Sigmoid colon (tissue), 7 donors: ENCODE results near the gene ITLN2. TPM values are rescaled to one million over a fixed set of nuclear protein-coding genes. Genes with fewer than 3 reads are reported as not detected.
"Not testable (repeated sequence)": the region's sequence is repeated elsewhere in the genome, so short reads cannot be mapped to it uniquely, and the experiment has no call there.

ENCODE experiments used
- DNase-seq: peaks from one replicate; pipeline ENCODE4 v3.0.0-alpha.2; 2019
- H3K27ac ChIP-seq, 4 donors: fragments of 200-600 bp; sonication (generic); one replicate each; pipeline ENCODE4 v1.5.1; 2016 to 2019; ENCODE audit warnings: mild to moderate bottlenecking in 1 of 4
- H3K27me3 ChIP-seq, 3 donors: fragments of 200-600 bp; sonication (generic); one replicate each; pipeline ENCODE4 v1.5.1; 2019; ENCODE audit warnings: mild to moderate bottlenecking in 1 of 3
- H3K36me3 ChIP-seq, 4 donors: fragments of 200-600 bp; sonication (generic); one replicate each; pipeline ENCODE4 v1.5.1; 2016 to 2019
- H3K4me1 ChIP-seq, 4 donors: fragments of 200-600 bp; sonication (generic); one replicate each; pipeline ENCODE4 v1.5.1; 2017 to 2019
- H3K4me3 ChIP-seq, 4 donors: fragments of 200-600 bp; sonication (generic); one replicate each; pipeline ENCODE4 v1.5.1; 2017 to 2019; ENCODE audit warnings: mild to moderate bottlenecking in 2 of 4, moderate library complexity in 1 of 4
- H3K9me3 ChIP-seq, 4 donors: fragments of 200-600 bp in 3 of 4; sonication (generic) in 3 of 4; one replicate each; pipeline versions ENCODE4 v1.5.1 to v1.6.1; 2013 to 2019
- EP300 ChIP-seq, 4 donors: sonication (generic); formaldehyde crosslinking; IDR thresholded peaks; one replicate each; pipeline ENCODE4 v1.6.1; 2017; ENCODE audit warnings: antibody characterized with exemption in 4 of 4
- POLR2A ChIP-seq, 2 donors: fragments of 450-650 bp; IDR thresholded peaks; one replicate each; pipeline ENCODE4 v1.6.1; 2016; ENCODE audit warnings: antibody characterized with exemption in 2 of 2, mild to moderate bottlenecking in 2 of 2, moderate library complexity in 2 of 2
- POLR2AphosphoS5 ChIP-seq, 4 donors: sonication (generic); formaldehyde crosslinking; IDR thresholded peaks; one replicate each; pipeline ENCODE4 v1.6.1; 2017; ENCODE audit warnings: antibody characterized with exemption in 4 of 4
- WGBS, 2 donors: extraction: QIAGEN DNeasy Blood & Tissue Kit; methylation state at CpG; one replicate each; pipeline ENCODE4 v1.1.7; 2013; 5-methylcytosine and 5-hydroxymethylcytosine counted together
- intact Hi-C: fragments of 100-400 bp; cut with DNase I; formaldehyde crosslinking; loops from one replicate; pipeline ENCODE4 v1.15.1; 2023
- polyA plus RNA-seq, 3 donors: library from polyadenylated mRNA; stranded (reverse); fragments of 200-250 nt; gene quantifications; one replicate each; pipeline ENCODE4 v1.2.3, GENCODE V29; 2013
- total RNA-seq, 4 donors: library from RNA; depleted of rRNA; stranded (reverse); fragments of >200 nt; gene quantifications; one replicate each; pipeline ENCODE4 v1.1.0, GENCODE V29; 2016
- TF ChIP-seq, protein P1 (sequence below), 4 experiments: fragments of 450-650 bp in 3 of 4; fragments of 200-600 bp in 1 of 4; IDR thresholded peaks; one replicate each; pipeline ENCODE4 v1.5.1; 2016 to 2019; ENCODE audit warnings: antibody characterized with exemption in 4 of 4, mild to moderate bottlenecking in 3 of 4, moderate library complexity in 2 of 4
- donor health status: healthy with polysubstance abuse.
- donor health status: Bipolar disorder and iron deficiency.
- donor health status: healthy.

The ITLN2 gene
- total and polyA plus RNA-seq, 7 donors, result 0.12 TPM; not detected in 6

DNA sequence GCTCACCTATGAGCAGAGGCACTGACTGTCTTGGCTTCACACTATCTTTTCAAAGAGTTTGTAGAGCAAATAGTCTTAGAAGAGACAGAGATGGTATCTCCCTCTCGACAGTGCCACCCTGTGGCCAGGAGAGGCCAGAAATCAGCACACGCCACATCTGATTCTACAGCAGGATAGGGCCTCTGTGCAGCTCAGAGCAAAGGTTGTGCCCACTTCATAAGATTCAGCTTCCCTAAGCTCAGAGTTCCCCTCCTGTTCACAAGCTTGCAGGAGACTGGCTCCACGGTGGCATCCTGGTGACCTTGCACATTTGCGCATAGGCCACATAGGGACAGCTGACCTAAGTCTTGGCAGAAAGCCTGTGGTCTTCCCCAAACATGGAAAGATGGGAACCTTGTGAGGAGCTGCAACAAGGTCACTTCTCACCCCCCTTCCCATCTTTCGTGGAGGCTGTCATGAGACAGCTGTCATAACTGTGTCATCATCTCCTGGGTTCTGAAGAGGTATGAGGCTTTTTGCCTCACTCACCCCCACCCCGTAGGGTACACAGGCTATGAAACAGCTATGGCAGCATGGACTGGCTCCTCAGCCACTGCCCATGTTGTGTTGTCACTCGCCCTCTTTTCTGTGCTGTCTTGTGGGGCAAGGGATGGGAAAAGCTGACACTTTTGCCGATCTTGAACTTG, 3.0 kb downstream of the ITLN2 start:
- Histone ChIP-seq H3K4me1 (peaks cover 0 to 9% (median 0%) of the 10 kb centered on the region in 4 donors), H3K27ac (no peak overlapping the region), H3K9me3 (no peaks in the 10 kb centered on the region), H3K4me3 (no peak overlapping the region), H3K36me3 (no peaks in the 10 kb centered on the region), H3K27me3 (no peaks in the 10 kb centered on the region)
- WGBS, 2 donors, result 45 to 55% methylated on average over 8 of the region's 8 CpGs
- TF ChIP-seq, protein P1, sequence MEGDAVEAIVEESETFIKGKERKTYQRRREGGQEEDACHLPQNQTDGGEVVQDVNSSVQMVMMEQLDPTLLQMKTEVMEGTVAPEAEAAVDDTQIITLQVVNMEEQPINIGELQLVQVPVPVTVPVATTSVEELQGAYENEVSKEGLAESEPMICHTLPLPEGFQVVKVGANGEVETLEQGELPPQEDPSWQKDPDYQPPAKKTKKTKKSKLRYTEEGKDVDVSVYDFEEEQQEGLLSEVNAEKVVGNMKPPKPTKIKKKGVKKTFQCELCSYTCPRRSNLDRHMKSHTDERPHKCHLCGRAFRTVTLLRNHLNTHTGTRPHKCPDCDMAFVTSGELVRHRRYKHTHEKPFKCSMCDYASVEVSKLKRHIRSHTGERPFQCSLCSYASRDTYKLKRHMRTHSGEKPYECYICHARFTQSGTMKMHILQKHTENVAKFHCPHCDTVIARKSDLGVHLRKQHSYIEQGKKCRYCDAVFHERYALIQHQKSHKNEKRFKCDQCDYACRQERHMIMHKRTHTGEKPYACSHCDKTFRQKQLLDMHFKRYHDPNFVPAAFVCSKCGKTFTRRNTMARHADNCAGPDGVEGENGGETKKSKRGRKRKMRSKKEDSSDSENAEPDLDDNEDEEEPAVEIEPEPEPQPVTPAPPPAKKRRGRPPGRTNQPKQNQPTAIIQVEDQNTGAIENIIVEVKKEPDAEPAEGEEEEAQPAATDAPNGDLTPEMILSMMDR (IDR thresholded peaks at IDR 0.05), result peak in 3 of 4 experiments; percentile 27 to 48 (median 44)
- TF ChIP-seq EP300 (IDR thresholded peaks at IDR 0.05) (no peak), POLR2AphosphoS5 (IDR thresholded peaks at IDR 0.05) (no peak)
- DNase-seq, result no peak
- intact Hi-C loops, result loop anchor here (5.0 kb wide), 2 partner anchors 114 to 224 kb away; no protein-coding TSS in a partner anchor

DNA sequence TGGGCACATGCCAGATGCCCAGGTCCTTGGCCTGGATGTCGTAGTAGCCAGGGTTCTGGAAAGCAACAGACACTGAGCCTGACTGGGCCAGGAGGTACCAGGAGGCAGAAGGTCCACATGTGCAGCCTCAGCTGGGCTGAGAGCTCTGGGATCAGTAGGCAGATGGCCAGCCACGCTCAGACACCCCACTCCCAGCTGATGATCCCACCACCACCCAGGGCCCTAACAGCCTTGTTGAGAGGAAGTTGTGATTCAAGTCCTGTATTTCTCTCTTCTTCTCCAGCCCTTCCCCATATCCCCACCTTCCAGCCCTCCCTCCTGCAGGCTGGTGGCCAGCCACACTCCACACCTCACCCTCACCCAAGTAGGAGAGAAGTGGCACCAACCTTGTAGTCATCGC, 4.0 kb downstream of the ITLN2 start:
- Histone ChIP-seq H3K27me3 (peaks cover 0 to 3% (median 0%) of the 10 kb centered on the region in 3 donors), H3K4me1 (peaks cover 0 to 9% (median 0%) of the 10 kb centered on the region in 4 donors), H3K9me3 (no peaks in the 10 kb centered on the region), H3K27ac (no peak overlapping the region), H3K4me3 (no peak overlapping the region), H3K36me3 (no peaks in the 10 kb centered on the region)
- DNase-seq, result no peak
- intact Hi-C loops, result loop anchor here (5.0 kb wide), 2 partner anchors 113 to 223 kb away; no protein-coding TSS in a partner anchor
- TF ChIP-seq, protein P1 (IDR thresholded peaks at IDR 0.05), result no peak
- no peak for TF ChIP-seq POLR2AphosphoS5 (IDR thresholded peaks at IDR 0.05)
- TF ChIP-seq POLR2A (IDR thresholded peaks at IDR 0.05), result no peak
- TF ChIP-seq EP300 (IDR thresholded peaks at IDR 0.05), result no peak
- WGBS, 2 donors, result 94 to 95% methylated on average over 3 of the region's 3 CpGs

DNA sequence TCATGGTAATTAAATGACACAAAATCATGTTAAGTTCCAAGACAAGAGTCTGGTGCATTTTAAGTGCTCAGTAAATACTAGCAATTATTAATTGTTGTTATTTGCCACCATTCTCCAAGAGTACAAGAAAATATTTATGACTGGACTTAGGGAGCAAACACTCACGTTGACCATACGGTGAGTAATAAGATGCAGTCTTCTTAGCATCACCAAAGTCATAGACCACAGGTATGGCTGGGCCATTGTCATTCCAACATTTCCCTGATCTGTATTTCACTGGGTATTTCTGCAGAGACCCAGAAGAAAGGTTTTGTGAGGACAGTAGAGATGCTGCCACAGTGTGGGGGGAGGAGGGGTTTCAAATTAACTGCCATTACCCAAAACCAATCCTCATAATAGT, 4.7 kb downstream of the ITLN2 start:
- H3K9me3 ChIP-seq, result no peaks in the 10 kb centered on the region
- no peaks in the 10 kb centered on the region for H3K36me3 ChIP-seq
- no peak overlapping the region for H3K27ac ChIP-seq
- peaks cover 0 to 9% (median 0%) of the 10 kb centered on the region in 3 donors for H3K27me3 ChIP-seq
- 85 to 91% methylated on average over 2 of the region's 2 CpGs for WGBS, 2 donors
- H3K4me3 ChIP-seq, result no peak overlapping the region
- intact Hi-C loops, result loop anchor here (5.0 kb wide), 2 partner anchors 113 to 223 kb away; no protein-coding TSS in a partner anchor
- H3K4me1 ChIP-seq, result peaks cover 0 to 9% (median 0%) of the 10 kb centered on the region in 4 donors
- no peak for DNase-seq
- TF ChIP-seq EP300 (IDR thresholded peaks at IDR 0.05), result no peak
- TF ChIP-seq, protein P1 (IDR thresholded peaks at IDR 0.05), result no peak
- TF ChIP-seq POLR2A (IDR thresholded peaks at IDR 0.05), result no peak
- TF ChIP-seq POLR2AphosphoS5 (IDR thresholded peaks at IDR 0.05), result no peak

DNA sequence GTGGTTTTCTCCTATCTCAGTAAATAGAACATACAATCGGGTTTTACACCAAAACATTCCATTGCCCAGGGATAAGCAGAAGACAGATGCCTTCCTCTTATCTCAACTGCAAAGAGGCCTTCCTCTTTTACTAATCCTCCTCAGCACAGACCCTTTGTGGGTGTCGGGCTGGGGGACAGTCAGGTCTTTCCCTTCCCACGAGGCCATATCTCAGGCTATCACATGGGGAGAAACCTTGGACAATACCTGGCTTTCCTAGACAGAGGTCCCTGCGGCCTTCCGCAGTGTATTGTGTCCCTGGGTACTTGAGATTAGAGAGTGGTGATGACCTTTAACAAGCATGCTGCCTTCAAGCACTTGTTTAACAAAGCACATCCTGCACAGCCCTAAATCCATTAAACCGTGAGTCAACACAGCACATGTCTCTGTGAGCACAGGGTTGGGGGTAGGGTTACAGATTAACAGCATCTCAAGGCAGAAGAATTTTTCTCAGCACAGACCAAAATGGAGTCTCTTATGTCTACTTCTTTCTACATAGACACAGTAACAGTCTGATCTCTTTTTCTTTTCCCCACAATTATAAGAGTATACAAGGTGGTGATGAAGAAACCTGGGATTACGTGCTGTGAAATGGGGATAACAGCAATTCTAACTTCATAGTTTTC, 5.3 kb downstream of the ITLN2 start:
- intact Hi-C loops, result not testable (repeated sequence)

DNA sequence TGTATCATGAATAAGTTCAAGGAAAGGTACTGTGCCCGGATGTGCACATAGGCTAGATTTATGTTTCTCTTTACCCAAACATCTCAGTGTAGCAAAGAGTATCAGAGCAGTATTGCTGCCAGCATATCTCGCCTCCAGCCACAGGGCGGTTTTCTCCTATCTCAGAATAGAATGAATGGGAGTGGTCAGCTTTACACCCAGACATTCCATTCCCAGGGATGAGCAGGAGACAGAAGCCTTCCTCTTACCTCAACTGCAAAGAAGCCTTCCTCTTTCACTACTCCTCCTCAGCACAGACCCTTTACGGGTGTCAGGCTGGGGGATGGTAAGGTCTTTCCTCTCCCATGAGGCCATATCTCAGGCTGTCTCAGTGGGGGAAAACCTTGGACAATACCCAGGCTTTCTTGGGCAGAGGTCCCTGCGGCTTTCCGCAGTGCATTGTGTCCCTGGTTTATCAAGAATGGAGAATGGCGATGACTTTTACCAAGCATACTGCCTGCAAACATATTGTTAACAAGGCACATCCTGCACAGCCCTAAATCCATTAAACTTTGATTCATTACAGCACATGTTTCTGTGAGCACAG, 7.3 kb downstream of the ITLN2 start:
- 18 to 63% methylated on average over 7 of the region's 7 CpGs for WGBS, 2 donors
- H3K4me1 ChIP-seq, H3K27me3 ChIP-seq, H3K36me3 ChIP-seq, H3K4me3 ChIP-seq, DNase-seq, H3K27ac ChIP-seq, H3K9me3 ChIP-seq, intact Hi-C loops: not testable (repeated sequence)

More for the DNA sequence above, 5.3 kb downstream of the ITLN2 start:
- WGBS, 2 donors, result 43 to 69% methylated on average over 7 of the region's 7 CpGs
- H3K36me3 ChIP-seq, H3K4me3 ChIP-seq, H3K4me1 ChIP-seq, H3K9me3 ChIP-seq, H3K27me3 ChIP-seq, H3K27ac ChIP-seq, DNase-seq: not testable (repeated sequence)

DNA sequence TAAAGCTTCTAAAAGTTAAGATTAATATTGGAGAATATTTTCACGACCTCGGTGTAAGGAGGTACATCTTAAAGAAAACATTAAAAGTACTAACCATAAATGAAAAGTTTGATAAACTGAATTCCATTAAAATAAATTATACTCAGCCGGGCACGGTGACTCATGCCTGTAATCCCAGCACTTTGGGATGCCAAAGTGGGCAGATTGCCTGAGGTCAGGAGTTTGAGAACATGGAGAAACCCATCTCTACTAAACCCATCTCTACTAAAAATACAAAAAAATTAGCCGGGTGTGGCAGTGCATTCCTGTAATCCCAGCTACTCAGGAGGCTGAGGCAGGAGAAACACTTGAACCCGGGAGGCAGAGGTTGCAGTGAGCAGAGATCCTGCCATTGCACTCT, 8.7 kb downstream of the ITLN2 start:
- H3K4me3 ChIP-seq, H3K27me3 ChIP-seq, H3K27ac ChIP-seq, H3K9me3 ChIP-seq, H3K4me1 ChIP-seq, intact Hi-C loops, H3K36me3 ChIP-seq, DNase-seq: not testable (repeated sequence)
- 87 to 91% methylated on average over 6 of the region's 6 CpGs for WGBS, 2 donors
